ENCODE results near the gene PAXIP1.

PAXIP1 gene

DNA sequence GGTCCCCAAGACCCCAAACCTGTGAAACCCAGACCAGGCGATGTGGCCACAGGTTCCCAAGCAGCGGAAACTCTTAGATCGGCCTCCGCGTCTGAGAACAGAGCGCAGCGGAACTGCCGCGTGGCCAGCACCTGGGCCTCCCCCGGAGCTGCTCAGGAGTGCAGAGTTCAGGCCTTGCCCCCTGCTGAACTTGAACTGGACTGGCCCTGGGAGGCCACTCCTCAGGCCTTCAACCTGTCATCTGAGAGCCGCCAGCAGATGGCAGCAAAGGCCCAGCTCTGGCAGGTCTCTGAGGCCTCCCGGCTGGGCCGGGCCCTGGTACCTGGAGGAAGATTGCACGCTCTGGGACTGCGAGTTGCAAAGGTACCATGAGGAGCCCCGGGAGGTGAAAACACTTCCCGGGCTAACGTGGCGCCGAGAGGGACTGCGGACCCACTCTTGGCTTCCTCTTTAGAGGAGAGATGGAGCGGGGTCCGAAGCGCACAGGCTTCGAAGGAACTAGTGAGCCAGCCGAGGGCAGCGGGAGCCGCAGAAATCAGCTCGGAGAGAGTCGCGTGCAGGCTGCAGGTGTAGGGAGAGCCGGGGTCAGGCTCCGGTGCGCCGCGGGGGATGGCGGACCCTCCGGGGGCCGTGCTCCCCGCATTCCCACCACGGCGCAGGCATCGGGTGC, 89.2 kb downstream of the PAXIP1 start:
- no peak overlapping the region for H3K4me3 ChIP-seq (ENCODE audit: low read depth, low read length)
- TF ChIP-seq, protein P1, sequence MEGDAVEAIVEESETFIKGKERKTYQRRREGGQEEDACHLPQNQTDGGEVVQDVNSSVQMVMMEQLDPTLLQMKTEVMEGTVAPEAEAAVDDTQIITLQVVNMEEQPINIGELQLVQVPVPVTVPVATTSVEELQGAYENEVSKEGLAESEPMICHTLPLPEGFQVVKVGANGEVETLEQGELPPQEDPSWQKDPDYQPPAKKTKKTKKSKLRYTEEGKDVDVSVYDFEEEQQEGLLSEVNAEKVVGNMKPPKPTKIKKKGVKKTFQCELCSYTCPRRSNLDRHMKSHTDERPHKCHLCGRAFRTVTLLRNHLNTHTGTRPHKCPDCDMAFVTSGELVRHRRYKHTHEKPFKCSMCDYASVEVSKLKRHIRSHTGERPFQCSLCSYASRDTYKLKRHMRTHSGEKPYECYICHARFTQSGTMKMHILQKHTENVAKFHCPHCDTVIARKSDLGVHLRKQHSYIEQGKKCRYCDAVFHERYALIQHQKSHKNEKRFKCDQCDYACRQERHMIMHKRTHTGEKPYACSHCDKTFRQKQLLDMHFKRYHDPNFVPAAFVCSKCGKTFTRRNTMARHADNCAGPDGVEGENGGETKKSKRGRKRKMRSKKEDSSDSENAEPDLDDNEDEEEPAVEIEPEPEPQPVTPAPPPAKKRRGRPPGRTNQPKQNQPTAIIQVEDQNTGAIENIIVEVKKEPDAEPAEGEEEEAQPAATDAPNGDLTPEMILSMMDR (IDR thresholded peaks at IDR 0.05; ENCODE audit: borderline replicate concordance, insufficient read depth, low read depth, low read length) = peak; percentile 91

DNA sequence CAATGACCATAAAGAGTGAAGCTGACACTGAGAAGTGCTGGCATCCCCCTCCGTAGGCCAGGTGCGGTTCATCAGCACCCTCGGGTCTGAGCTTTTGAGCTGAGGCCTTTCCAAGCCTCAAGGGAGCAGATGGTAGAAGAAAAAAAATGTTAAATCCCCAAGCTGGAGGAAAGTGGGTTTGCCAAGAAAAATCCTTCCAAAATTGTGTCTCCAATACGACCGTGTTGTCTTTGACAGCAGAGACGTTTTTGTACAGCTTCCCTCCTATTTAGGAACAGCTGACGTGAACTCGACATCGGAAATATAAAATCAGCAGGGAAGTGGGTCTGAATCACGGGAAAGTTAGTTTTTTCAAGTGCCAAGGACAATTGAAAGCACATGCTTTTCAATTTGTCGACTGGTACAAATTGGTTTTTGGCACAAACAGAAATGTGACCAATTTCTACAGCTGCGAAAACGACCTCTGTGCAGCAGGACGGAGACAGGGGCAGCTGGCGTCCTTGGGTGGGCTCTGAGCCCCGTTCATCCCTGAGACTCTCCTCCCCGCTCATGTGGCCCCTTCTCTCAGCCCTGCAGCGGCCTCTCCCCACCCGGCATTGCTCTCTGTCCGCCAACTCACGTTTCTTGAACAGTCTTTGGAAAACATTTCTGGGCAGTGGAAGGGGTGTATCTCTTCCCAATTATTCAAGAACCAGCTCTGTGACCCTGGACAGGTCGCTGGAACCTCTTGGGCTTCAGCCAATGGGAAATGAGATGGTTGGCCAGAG, 89.9 kb downstream of the PAXIP1 start:
- H3K4me3 ChIP-seq (ENCODE audit: low read depth, low read length) = no peak overlapping the region
- TF ChIP-seq, protein P1 (IDR thresholded peaks at IDR 0.05; ENCODE audit: borderline replicate concordance, insufficient read depth, low read depth, low read length) = no peak

DNA sequence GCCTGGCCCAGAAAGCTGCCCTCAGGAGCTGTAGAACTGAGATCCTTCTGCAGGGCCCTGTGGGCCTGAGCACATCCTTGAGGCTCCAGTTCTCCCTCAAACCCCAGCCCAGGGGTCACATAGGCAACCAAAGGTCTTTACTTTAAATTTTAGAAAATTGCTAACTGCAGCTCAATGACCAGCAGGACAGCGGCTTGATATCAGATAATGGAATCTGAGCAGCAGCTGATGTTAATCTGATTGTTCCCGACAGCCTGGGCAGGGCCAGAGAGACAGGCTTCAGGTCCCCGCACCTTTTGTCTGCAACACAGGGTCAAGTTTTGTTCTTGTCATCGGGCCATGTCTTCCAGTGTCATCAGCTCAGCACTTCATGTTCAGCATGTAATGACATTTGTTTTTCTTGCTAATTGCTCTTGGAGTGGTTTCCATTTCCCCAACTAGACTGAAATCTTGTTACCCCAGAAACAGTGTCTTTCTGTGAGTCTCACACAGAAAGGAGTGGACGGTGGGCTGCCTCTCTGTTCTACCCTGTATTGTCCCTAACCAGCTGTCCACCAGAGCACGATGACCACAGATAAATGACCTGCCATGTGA, 91.0 kb downstream of the PAXIP1 start:
- TF ChIP-seq, protein P1 (IDR thresholded peaks at IDR 0.05; ENCODE audit: borderline replicate concordance, insufficient read depth, low read depth, low read length) = no peak
- no peak overlapping the region for H3K4me3 ChIP-seq (ENCODE audit: low read depth, low read length)

DNA sequence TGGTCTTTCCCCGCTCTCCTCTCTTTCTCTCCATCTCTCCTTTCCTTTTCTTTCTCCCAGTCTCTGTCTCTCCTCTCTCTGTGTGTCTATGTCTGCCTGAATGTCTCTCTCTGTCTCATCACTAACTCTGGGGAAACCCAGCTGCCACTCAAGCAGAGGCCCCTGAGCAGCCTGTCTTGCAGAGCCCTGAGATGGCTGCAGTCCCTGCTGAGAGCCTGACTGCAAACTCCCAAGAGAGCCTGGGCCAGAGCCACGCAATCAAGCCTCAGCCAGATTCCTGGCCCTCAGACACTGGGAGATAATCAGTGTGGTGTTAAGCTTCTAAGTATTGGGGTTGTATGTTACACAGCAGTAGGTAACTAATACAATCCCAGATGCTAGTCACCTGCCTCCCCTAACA, 91.5 kb downstream of the PAXIP1 start:
- no peak overlapping the region for H3K4me3 ChIP-seq (ENCODE audit: low read depth, low read length)
- TF ChIP-seq, protein P1 (IDR thresholded peaks at IDR 0.05; ENCODE audit: borderline replicate concordance, insufficient read depth, low read depth, low read length) = no peak

DNA sequence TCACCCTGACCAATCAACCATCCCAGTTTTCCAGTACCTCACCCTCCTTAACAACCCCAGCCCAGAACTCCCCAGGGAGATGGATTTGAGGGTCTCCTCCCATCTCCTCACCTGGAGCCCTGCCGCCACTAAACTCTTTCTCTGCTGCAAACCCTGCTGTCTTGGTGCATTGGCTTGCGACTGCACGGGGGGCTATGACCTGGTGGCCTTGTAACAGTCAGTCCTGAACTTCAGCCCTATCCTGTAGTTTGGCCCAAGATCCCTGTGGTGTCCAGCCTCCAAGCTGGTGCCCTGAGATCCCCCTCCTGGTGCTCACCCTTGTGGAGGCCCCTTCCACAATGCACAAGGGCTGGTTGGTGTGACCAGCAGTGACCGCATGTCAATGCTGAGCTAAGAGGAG, 91.9 kb downstream of the PAXIP1 start:
- TF ChIP-seq, protein P1 (IDR thresholded peaks at IDR 0.05; ENCODE audit: borderline replicate concordance, insufficient read depth, low read depth, low read length) = no peak
- no peak overlapping the region for H3K4me3 ChIP-seq (ENCODE audit: low read depth, low read length)

DNA sequence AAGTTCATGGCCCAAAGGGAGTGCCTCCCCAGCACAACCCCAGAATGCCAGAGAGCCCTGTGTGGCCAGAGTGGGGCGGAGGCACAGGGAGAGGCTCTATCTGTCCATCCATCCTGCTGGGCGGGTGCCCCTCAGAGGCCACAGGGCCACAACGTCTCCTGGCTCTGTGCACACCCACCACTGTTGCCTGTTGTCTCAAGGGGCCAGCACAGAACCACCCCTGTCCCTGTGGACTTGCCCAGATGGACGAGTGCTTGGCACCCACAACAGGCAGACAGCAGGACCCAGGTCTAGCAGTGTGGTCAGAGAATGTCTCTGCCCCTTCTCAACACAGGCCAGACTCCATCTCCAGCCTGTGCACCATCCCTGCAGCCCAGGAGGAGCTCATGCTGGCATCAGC, 92.8 kb downstream of the PAXIP1 start:
- TF ChIP-seq, protein P1 (IDR thresholded peaks at IDR 0.05; ENCODE audit: borderline replicate concordance, insufficient read depth, low read depth, low read length) = no peak
- H3K4me3 ChIP-seq (ENCODE audit: low read depth, low read length) = no peak overlapping the region

Measured in GM12875 (cell line).